Coronary artery (tissue), 2 donors: ENCODE data around the gene NUDT3.

Source experiments
- DNase-seq: peaks from one replicate; pipeline ENCODE4 v3.0.0-alpha.2; 2017; ENCODE audit warnings: low spot score
- H3K27ac ChIP-seq, 2 donors: fragments of 200-600 bp; sonication (generic); one replicate each; pipeline ENCODE4 v1.5.1; 2016 to 2019
- H3K4me3 ChIP-seq: fragments of 200-600 bp; sonication (generic); 2 replicates; pipeline ENCODE4 v1.5.1; 2016; ENCODE audit warnings: mild to moderate bottlenecking, moderate library complexity
- TF ChIP-seq, protein P1 (sequence below): fragments of 200-600 bp; sonication (generic); IDR thresholded peaks from one replicate; pipeline ENCODE4 v1.5.1; 2019; ENCODE audit warnings: antibody characterized with exemption

NUDT3 gene

DNA sequence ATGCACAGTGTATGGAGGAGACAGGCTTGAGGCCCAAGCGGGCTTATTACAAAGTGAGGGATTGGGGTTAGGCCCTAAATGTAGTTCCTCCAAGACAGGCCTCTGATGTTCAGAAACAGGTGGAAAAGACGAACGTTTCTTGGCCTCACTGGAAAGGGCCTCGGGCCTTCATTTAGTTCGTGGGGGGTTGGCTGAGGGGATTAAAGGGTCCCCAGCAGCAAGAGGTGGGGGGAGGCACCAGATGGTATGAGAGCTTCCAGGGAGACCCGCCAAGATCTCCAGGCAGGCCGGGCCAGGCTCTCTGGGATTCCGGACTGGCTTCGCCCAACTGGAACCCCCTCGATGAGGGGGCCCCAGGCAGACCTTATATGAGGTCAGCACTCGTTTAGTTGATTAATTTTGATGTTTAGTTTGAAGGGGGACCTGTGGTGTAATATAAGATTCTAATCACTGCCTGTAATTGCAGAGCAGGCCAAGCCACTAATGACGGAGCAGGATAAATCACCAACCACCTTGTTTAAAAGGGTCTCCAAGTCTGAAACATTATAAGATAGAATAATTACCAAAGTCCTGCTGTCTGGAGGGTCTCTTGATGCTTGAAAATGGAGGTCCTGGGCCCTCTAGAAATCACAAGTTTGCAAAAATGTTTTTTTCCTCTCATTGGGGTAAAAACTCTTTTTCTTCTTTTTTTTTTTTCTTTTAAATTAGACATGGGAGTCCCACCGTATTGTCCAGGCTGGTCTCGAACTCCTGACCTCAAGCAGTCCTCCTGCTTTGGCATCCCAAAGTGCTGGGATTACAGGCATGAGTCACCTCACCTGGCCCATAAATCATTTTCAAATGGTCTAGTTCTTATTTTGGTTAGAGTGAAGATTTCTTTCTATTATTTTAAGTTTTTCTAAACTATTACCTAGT, 153.6 kb downstream of the NUDT3 start:
- Histone ChIP-seq H3K4me3 (no peak overlapping the region), H3K27ac (no peak overlapping the region)

GRCh38 chr6:34237722-34238584, 154.5 kb downstream of the NUDT3 start:
- TF ChIP-seq, protein P1, sequence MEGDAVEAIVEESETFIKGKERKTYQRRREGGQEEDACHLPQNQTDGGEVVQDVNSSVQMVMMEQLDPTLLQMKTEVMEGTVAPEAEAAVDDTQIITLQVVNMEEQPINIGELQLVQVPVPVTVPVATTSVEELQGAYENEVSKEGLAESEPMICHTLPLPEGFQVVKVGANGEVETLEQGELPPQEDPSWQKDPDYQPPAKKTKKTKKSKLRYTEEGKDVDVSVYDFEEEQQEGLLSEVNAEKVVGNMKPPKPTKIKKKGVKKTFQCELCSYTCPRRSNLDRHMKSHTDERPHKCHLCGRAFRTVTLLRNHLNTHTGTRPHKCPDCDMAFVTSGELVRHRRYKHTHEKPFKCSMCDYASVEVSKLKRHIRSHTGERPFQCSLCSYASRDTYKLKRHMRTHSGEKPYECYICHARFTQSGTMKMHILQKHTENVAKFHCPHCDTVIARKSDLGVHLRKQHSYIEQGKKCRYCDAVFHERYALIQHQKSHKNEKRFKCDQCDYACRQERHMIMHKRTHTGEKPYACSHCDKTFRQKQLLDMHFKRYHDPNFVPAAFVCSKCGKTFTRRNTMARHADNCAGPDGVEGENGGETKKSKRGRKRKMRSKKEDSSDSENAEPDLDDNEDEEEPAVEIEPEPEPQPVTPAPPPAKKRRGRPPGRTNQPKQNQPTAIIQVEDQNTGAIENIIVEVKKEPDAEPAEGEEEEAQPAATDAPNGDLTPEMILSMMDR: no peak
- Histone ChIP-seq H3K27ac (peak overlapping the region; percentile 11 to 87), H3K4me3 (peak overlapping the region; percentile 85)
- no peak for DNase-seq

More for the DNA sequence above, 153.6 kb downstream of the NUDT3 start:
- DNase-seq: no peak
- TF ChIP-seq, protein P1: no peak

- TF ChIP-seq, protein P1: no peak
- no peak for DNase-seq
- Histone ChIP-seq H3K4me3 (peak overlapping the region; percentile 85), H3K27ac (peak overlapping the region; percentile 11 to 87)
These were observed 155.2 kb downstream of the NUDT3 start for GRCh38 chr6:34237316-34237721.

- Histone ChIP-seq H3K4me3 (peak within 1 kb of the TSS; percentile 85), H3K27ac (peak within 1 kb of the TSS; percentile 57 to 87)
- TF ChIP-seq, protein P1: no peak
- no peak for DNase-seq
These were observed 155.8 kb downstream of the NUDT3 start, which contains the start of gene HMGA1 for GRCh38 chr6:34236443-34237315. Gene HMGA1, plus strand, starts transcription at chr6:34236873. Its CDS starts 3,908 bp downstream, at chr6:34240781.

GRCh38 chr6:34236131-34236442, 156.4 kb downstream of the NUDT3 start:
- DNase-seq: no peak
- peak overlapping the region; percentile 85 for H3K4me3 ChIP-seq
- peak overlapping the region; percentile 57 to 87 for H3K27ac ChIP-seq
- TF ChIP-seq, protein P1: no peak

DNA sequence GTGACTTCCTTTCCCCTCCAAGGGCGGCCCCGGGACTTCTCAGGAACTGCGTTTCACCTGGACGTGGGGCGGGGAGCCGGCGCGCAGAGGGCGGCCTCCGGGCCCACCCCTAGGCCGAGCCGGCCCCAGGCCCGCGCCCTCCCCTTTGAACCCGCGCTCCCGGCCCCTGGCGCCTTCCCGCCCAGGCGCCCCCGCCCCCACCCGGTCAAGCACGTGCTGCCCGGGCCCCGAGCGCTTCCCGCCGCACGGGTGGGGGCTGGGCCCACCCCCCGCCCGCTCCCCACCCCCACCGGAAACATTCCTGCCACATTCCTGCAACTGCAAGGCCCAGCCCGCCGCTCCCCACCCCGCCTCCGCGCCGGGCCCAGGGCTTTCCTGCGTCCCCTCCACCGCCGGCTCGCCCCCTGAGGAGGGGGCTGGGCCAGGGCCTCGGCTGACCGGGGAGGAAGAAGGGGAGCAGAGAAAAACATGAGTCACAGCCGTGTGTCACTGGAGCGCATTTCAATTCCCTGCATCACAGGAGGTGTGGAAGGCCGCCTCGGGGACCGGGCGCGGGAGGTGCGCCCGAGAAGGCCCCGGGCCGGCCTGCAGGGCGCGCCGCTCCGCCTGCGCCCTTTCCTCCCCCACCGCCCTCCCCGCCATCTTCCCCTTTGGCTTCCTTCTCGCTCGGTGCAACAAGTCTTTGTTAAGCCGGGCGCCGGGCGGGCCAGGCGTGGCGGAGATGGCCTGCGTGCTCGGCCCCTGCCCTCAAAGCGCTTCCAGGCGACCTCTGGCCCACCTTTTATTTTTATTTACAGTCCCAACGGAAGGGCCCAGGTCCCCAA, 156.9 kb downstream of the NUDT3 start:
- Histone ChIP-seq H3K27ac (peak overlapping the region; percentile 57 to 87), H3K4me3 (peak overlapping the region; percentile 85)
- DNase-seq: no peak
- TF ChIP-seq, protein P1: no peak
